ENCODE measurements around the gene NKAIN2.

Gene NKAIN2

GRCh38 chr6:124777863-124778262, 974.2 kb downstream of the NKAIN2 start:
- in situ Hi-C loops (cut with HindIII; ENCODE audit: low pct_ligation_motif_present, low sequenced_read_pairs), result no loop called here
- no peak for TF ChIP-seq CTCF (IDR thresholded peaks at IDR 0.05; ENCODE audit: low read depth, low read length, missing control alignments)
- Histone ChIP-seq H3K27ac (no peak overlapping the region), H3K27me3 (replicated peaks) (no peaks in the 10 kb centered on the region), H3K4me3 (ENCODE audit: low read depth, low read length) (no peak overlapping the region), H3K36me3 (replicated peaks) (no peaks in the 10 kb centered on the region)
- no peak for DNase-seq

- Histone ChIP-seq H3K4me3 (ENCODE audit: low read depth, low read length) (no peak overlapping the region), H3K36me3 (replicated peaks) (no peaks in the 10 kb centered on the region), H3K27me3 (replicated peaks) (no peaks in the 10 kb centered on the region), H3K27ac (no peak overlapping the region)
- no peak for TF ChIP-seq CTCF (IDR thresholded peaks at IDR 0.05; ENCODE audit: low read depth, low read length, missing control alignments)
- no peak for DNase-seq
- in situ Hi-C loops (cut with HindIII; ENCODE audit: low pct_ligation_motif_present, low sequenced_read_pairs), result no loop called here
Observed at GRCh38 chr6:124780623-124781022, 977.0 kb downstream of the NKAIN2 start.

GRCh38 chr6:124783344-124783743, 979.7 kb downstream of the NKAIN2 start:
- H3K4me3 ChIP-seq (ENCODE audit: low read depth, low read length), result no peak overlapping the region
- H3K27ac ChIP-seq, result no peak overlapping the region
- H3K36me3 ChIP-seq (replicated peaks), result no peaks in the 10 kb centered on the region
- no peak for TF ChIP-seq CTCF (IDR thresholded peaks at IDR 0.05; ENCODE audit: low read depth, low read length, missing control alignments)
- no peak for DNase-seq
- H3K27me3 ChIP-seq (replicated peaks), result no peaks in the 10 kb centered on the region
- in situ Hi-C loops (cut with HindIII; ENCODE audit: low pct_ligation_motif_present, low sequenced_read_pairs), result no loop called here

GRCh38 chr6:124791156-124791555, 987.5 kb downstream of the NKAIN2 start:
- no peak overlapping the region for H3K27ac ChIP-seq
- H3K4me3 ChIP-seq (ENCODE audit: low read depth, low read length), result no peak overlapping the region
- H3K36me3 ChIP-seq (replicated peaks), result no peaks in the 10 kb centered on the region
- in situ Hi-C loops (cut with HindIII; ENCODE audit: low pct_ligation_motif_present, low sequenced_read_pairs), result no loop called here
- H3K27me3 ChIP-seq (replicated peaks), result no peaks in the 10 kb centered on the region
- DNase-seq, result no peak
- TF ChIP-seq CTCF (IDR thresholded peaks at IDR 0.05; ENCODE audit: low read depth, low read length, missing control alignments), result no peak

GRCh38 chr6:124792386-124792785, 988.7 kb downstream of the NKAIN2 start:
- no peak overlapping the region for H3K4me3 ChIP-seq (ENCODE audit: low read depth, low read length)
- H3K36me3 ChIP-seq (replicated peaks), result no peaks in the 10 kb centered on the region
- TF ChIP-seq CTCF (IDR thresholded peaks at IDR 0.05; ENCODE audit: low read depth, low read length, missing control alignments), result no peak
- no peak overlapping the region for H3K27ac ChIP-seq
- DNase-seq, result no peak
- in situ Hi-C loops (cut with HindIII; ENCODE audit: low pct_ligation_motif_present, low sequenced_read_pairs), result no loop called here
- H3K27me3 ChIP-seq (replicated peaks), result no peaks in the 10 kb centered on the region

GRCh38 chr6:124793398-124793797, 989.7 kb downstream of the NKAIN2 start:
- no peak for TF ChIP-seq CTCF (IDR thresholded peaks at IDR 0.05; ENCODE audit: low read depth, low read length, missing control alignments)
- Histone ChIP-seq H3K27me3 (replicated peaks) (no peaks in the 10 kb centered on the region), H3K36me3 (replicated peaks) (no peaks in the 10 kb centered on the region), H3K27ac (no peak overlapping the region), H3K4me3 (ENCODE audit: low read depth, low read length) (no peak overlapping the region)
- DNase-seq, result no peak
- in situ Hi-C loops (cut with HindIII; ENCODE audit: low pct_ligation_motif_present, low sequenced_read_pairs), result no loop called here

All from brain microvascular endothelial cell (primary cell).